ENCODE results near the gene CCR3.

Gene CCR3

GRCh38 chr3:46269556-46269955, 27.3 kb downstream of the CCR3 start:
- no peak overlapping the region for H3K4me3 ChIP-seq (ENCODE audit: insufficient read depth, low read length, poor library complexity, severe bottlenecking)
- no peak overlapping the region for H3K27ac ChIP-seq (ENCODE audit: low read depth, low read length)
- H3K9me3 ChIP-seq (ENCODE audit: insufficient read depth, low read length): no peaks in the 10 kb centered on the region
- no peaks in the 10 kb centered on the region for H3K27me3 ChIP-seq (ENCODE audit: low read length)
- no peak overlapping the region for H3K9ac ChIP-seq (ENCODE audit: low read length)
- H3K4me2 ChIP-seq (ENCODE audit: low read depth, low read length, poor library complexity, severe bottlenecking): no peak overlapping the region
- no peak for TF ChIP-seq EZH2phosphoT487 (conservative IDR thresholded peaks at IDR 0.05; ENCODE audit: low read length)
- TF ChIP-seq CTCF (IDR thresholded peaks at IDR 0.05; ENCODE audit: insufficient read depth, low read length, poor library complexity, severe bottlenecking): no peak
- H4K20me1 ChIP-seq (ENCODE audit: low read depth, low read length): no peaks in the 10 kb centered on the region
- H3K9me2 ChIP-seq (replicated peaks; ENCODE audit: insufficient read depth, low read length): no peaks in the 10 kb centered on the region
- H3K36me3 ChIP-seq (ENCODE audit: low read length): no peaks in the 10 kb centered on the region
- H3F3A ChIP-seq (ENCODE audit: insufficient read depth): no peaks in the 10 kb centered on the region
- H3K79me2 ChIP-seq (ENCODE audit: insufficient read depth, low read length): no peaks in the 10 kb centered on the region
- H2AFZ ChIP-seq (ENCODE audit: low read depth, low read length, severe bottlenecking): no peak overlapping the region

- no peak overlapping the region for H3K4me2 ChIP-seq (ENCODE audit: low read depth, low read length, poor library complexity, severe bottlenecking)
- no peak overlapping the region for H3K27ac ChIP-seq (ENCODE audit: low read depth, low read length)
- H3K27me3 ChIP-seq (ENCODE audit: low read length): no peaks in the 10 kb centered on the region
- no peaks in the 10 kb centered on the region for H3K36me3 ChIP-seq (ENCODE audit: low read length)
- no peaks in the 10 kb centered on the region for H3K9me3 ChIP-seq (ENCODE audit: insufficient read depth, low read length)
- no peaks in the 10 kb centered on the region for H3K79me2 ChIP-seq (ENCODE audit: insufficient read depth, low read length)
- no peak overlapping the region for H3K9ac ChIP-seq (ENCODE audit: low read length)
- H3K4me3 ChIP-seq (ENCODE audit: insufficient read depth, low read length, poor library complexity, severe bottlenecking): no peak overlapping the region
- H3K9me2 ChIP-seq (replicated peaks; ENCODE audit: insufficient read depth, low read length): no peaks in the 10 kb centered on the region
- no peaks in the 10 kb centered on the region for H4K20me1 ChIP-seq (ENCODE audit: low read depth, low read length)
- TF ChIP-seq CTCF (IDR thresholded peaks at IDR 0.05; ENCODE audit: insufficient read depth, low read length, poor library complexity, severe bottlenecking) (no peak), EZH2phosphoT487 (conservative IDR thresholded peaks at IDR 0.05; ENCODE audit: low read length) (no peak)
- H2AFZ ChIP-seq (ENCODE audit: low read depth, low read length, severe bottlenecking): no peak overlapping the region
- no peaks in the 10 kb centered on the region for H3F3A ChIP-seq (ENCODE audit: insufficient read depth)
These were observed 28.2 kb downstream of the CCR3 start for GRCh38 chr3:46270474-46270873.

- Histone ChIP-seq H3K4me2 (ENCODE audit: low read depth, low read length, poor library complexity, severe bottlenecking) (no peak overlapping the region), H3K27me3 (ENCODE audit: low read length) (no peaks in the 10 kb centered on the region), H3K27ac (ENCODE audit: low read depth, low read length) (no peak overlapping the region), H4K20me1 (ENCODE audit: low read depth, low read length) (no peaks in the 10 kb centered on the region), H3K9me3 (ENCODE audit: insufficient read depth, low read length) (no peaks in the 10 kb centered on the region), H2AFZ (ENCODE audit: low read depth, low read length, severe bottlenecking) (no peak overlapping the region), H3K4me3 (ENCODE audit: insufficient read depth, low read length, poor library complexity, severe bottlenecking) (no peak overlapping the region), H3K79me2 (ENCODE audit: insufficient read depth, low read length) (no peaks in the 10 kb centered on the region), H3K9ac (ENCODE audit: low read length) (no peak overlapping the region), H3K36me3 (ENCODE audit: low read length) (no peaks in the 10 kb centered on the region), H3F3A (ENCODE audit: insufficient read depth) (no peaks in the 10 kb centered on the region), H3K9me2 (replicated peaks; ENCODE audit: insufficient read depth, low read length) (no peaks in the 10 kb centered on the region)
- TF ChIP-seq EZH2phosphoT487 (conservative IDR thresholded peaks at IDR 0.05; ENCODE audit: low read length) (no peak), CTCF (IDR thresholded peaks at IDR 0.05; ENCODE audit: insufficient read depth, low read length, poor library complexity, severe bottlenecking) (no peak)
These were observed 29.0 kb downstream of the CCR3 start for GRCh38 chr3:46271209-46271745.
